Thyroid gland (tissue), 4 donors: Measurements from ENCODE around the gene KIAA2012. TPM values are rescaled to one million over a fixed set of nuclear protein-coding genes. Genes with fewer than 3 reads are reported as not detected.
A peak's percentile ranks its signal among the peaks of the same experiment; 100 is the strongest.

Source experiments
- DNase-seq, 2 donors: peaks; one replicate each; pipeline ENCODE4 v3.0.0-alpha.2; 2019
- H3K27ac ChIP-seq, 3 donors: fragments of 200-600 bp; sonication (generic); 1 replicate in 2 of 3; 2 replicates in 1 of 3; pipeline ENCODE4 v1.5.1; 2016 to 2019; ENCODE audit warnings: mild to moderate bottlenecking in 1 of 3, moderate library complexity in 1 of 3
- H3K27me3 ChIP-seq: fragments of 200-600 bp; sonication (generic); one replicate; pipeline ENCODE4 v1.5.1; 2019
- H3K36me3 ChIP-seq, 2 donors: fragments of 200-600 bp; sonication (generic); one replicate each; pipeline ENCODE4 v1.5.1; 2016 to 2019
- H3K4me1 ChIP-seq, 2 donors: fragments of 200-600 bp; sonication (generic); one replicate each; pipeline ENCODE4 v1.5.1; 2017 to 2019
- H3K4me3 ChIP-seq, 3 donors: fragments of 200-600 bp; sonication (generic); replicated peaks in 1 of 3; 1 replicate in 2 of 3; 2 replicates in 1 of 3; pipeline ENCODE4 v1.5.1; 2016; ENCODE audit warnings: mild to moderate bottlenecking in 1 of 3
- H3K9me3 ChIP-seq: fragments of 200-600 bp; sonication (generic); one replicate; pipeline ENCODE4 v1.5.1; 2017
- POLR2A ChIP-seq, 2 donors: fragments of 450-650 bp; IDR thresholded peaks; one replicate each; pipeline ENCODE4 v1.6.1; 2017; ENCODE audit warnings: antibody characterized with exemption in 2 of 2, mild to moderate bottlenecking in 2 of 2, moderate library complexity in 1 of 2
- WGBS, 2 donors: methylation state at CpG; one replicate each; pipeline ENCODE4 v1.1.5; 2017; 5-methylcytosine and 5-hydroxymethylcytosine counted together
- intact Hi-C: fragments of 100-400 bp; cut with DNase I; formaldehyde crosslinking; loops from one replicate; pipeline ENCODE4 v1.15.1; 2023
- total RNA-seq, 4 donors: library from RNA; depleted of rRNA; stranded (reverse); fragments of >200 nt; gene quantifications; one replicate each; pipeline ENCODE4 v1.2.3, GENCODE V29; 2016
- TF ChIP-seq, protein P1 (sequence below), 6 experiments: fragments of 200-600 bp in 3 of 6; fragments of 450-650 bp in 3 of 6; sonication (generic) in 3 of 6; IDR thresholded peaks; one replicate each; pipeline ENCODE4 v1.5.1; 2016 to 2019; ENCODE audit warnings: antibody characterized with exemption in 6 of 6, mild to moderate bottlenecking in 2 of 6, inconsistent platforms in 1 of 6, moderate library complexity in 1 of 6

KIAA2012 gene
- total RNA-seq, 4 donors from 2014 or later, result not detected

DNA sequence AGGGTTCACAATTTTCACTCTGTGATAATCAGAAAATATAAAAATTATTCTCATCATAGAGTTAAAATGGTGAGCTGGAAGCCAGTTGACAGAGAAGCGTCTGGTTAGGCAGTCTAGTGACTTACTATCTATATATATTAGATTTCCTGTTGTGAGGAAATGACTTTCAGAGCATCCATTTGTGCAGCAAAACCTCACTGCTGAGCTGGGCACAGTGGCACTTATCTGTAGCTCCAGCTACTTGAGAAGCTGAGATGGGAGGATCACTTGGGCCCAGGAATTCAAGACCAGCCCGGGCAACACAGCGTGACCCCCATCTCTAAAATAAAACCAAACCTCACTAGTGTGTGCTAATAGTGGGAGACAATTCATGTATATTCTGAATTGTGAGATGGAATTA is 7.2 kb upstream of the KIAA2012 start:
- Histone ChIP-seq H3K36me3 (no peaks in the 10 kb centered on the region), H3K27ac (no peak overlapping the region), H3K4me3 (no peak overlapping the region), H3K27me3 (no peaks in the 10 kb centered on the region), H3K4me1 (peaks cover 14 to 22% of the 10 kb centered on the region in 2 donors), H3K9me3 (no peaks in the 10 kb centered on the region)
- intact Hi-C loops, result no loop called here
- WGBS, 2 donors, result 69 to 74% methylated on average over 3 of the region's 3 CpGs
- TF ChIP-seq POLR2A (IDR thresholded peaks at IDR 0.05), result no peak
- TF ChIP-seq, protein P1, sequence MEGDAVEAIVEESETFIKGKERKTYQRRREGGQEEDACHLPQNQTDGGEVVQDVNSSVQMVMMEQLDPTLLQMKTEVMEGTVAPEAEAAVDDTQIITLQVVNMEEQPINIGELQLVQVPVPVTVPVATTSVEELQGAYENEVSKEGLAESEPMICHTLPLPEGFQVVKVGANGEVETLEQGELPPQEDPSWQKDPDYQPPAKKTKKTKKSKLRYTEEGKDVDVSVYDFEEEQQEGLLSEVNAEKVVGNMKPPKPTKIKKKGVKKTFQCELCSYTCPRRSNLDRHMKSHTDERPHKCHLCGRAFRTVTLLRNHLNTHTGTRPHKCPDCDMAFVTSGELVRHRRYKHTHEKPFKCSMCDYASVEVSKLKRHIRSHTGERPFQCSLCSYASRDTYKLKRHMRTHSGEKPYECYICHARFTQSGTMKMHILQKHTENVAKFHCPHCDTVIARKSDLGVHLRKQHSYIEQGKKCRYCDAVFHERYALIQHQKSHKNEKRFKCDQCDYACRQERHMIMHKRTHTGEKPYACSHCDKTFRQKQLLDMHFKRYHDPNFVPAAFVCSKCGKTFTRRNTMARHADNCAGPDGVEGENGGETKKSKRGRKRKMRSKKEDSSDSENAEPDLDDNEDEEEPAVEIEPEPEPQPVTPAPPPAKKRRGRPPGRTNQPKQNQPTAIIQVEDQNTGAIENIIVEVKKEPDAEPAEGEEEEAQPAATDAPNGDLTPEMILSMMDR (IDR thresholded peaks at IDR 0.05), result no peak
- no peak for DNase-seq

DNA sequence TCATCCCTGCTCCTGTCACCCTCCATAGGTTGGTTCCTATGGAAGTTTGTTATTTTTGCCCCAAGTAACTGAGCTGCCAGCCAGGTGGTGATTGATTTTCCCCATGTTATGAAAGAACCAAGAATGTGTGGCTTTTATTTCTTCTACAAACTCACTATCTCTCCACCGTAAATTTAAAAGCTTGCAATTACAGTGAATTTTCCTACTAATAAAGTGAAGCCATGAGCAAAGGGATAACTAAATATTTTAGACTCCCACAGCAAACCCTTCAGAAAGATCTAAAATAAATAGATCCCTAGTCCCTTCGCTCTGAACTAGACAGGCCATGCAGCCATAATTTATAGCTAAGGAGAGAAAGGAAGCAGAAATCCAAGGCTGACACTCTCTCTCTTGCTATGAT is 6.2 kb upstream of the KIAA2012 start:
- no peaks in the 10 kb centered on the region for H3K27me3 ChIP-seq
- no peak overlapping the region for H3K27ac ChIP-seq
- H3K9me3 ChIP-seq, result no peaks in the 10 kb centered on the region
- TF ChIP-seq, protein P1 (IDR thresholded peaks at IDR 0.05), result no peak
- no peak for TF ChIP-seq POLR2A (IDR thresholded peaks at IDR 0.05)
- no peak for DNase-seq
- H3K4me3 ChIP-seq, result no peak overlapping the region
- peaks cover 14 to 22% of the 10 kb centered on the region in 2 donors for H3K4me1 ChIP-seq
- WGBS, 2 donors, result 44% methylated on average over 2 of the region's 2 CpGs
- no peaks in the 10 kb centered on the region for H3K36me3 ChIP-seq
- intact Hi-C loops, result no loop called here

DNA sequence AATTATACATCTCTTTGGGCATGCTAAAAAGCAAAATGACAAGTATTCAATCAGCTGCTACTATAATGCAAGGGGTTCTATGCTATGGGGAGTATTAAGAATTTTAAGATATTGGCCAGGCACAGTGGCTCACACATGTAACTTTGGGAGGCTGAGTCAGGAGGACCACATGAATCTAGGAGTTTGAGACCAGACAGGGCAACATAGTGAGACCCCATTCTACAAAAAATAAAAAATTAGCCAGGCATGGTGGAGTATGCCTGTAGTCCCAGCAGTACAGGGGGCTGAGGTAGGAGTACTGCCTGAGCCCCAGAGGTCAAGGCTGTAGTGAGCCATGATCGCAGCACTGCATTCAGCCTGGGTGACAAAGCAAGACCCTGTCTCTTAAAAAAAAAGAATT is 5.5 kb upstream of the KIAA2012 start:
- 96 to 100% methylated on average over 1 of the region's 1 CpG for WGBS, 2 donors
- Histone ChIP-seq H3K4me3 (no peak overlapping the region), H3K27ac (no peak overlapping the region), H3K27me3 (no peaks in the 10 kb centered on the region), H3K9me3 (no peaks in the 10 kb centered on the region), H3K4me1 (peaks cover 14 to 22% of the 10 kb centered on the region in 2 donors), H3K36me3 (no peaks in the 10 kb centered on the region)
- no peak for DNase-seq
- intact Hi-C loops, result no loop called here
- TF ChIP-seq, protein P1 (IDR thresholded peaks at IDR 0.05), result no peak
- no peak for TF ChIP-seq POLR2A (IDR thresholded peaks at IDR 0.05)

GRCh38 chr2:202069170-202070067 is 3.6 kb upstream of the KIAA2012 start:
- 49 to 54% methylated on average over 11 of the region's 11 CpGs for WGBS, 2 donors
- H3K27me3 ChIP-seq, result no peaks in the 10 kb centered on the region
- no peaks in the 10 kb centered on the region for H3K36me3 ChIP-seq
- no peak overlapping the region for H3K4me3 ChIP-seq
- no peaks in the 10 kb centered on the region for H3K9me3 ChIP-seq
- peaks cover 6 to 15% of the 10 kb centered on the region in 2 donors for H3K4me1 ChIP-seq
- TF ChIP-seq POLR2A (IDR thresholded peaks at IDR 0.05), result no peak
- TF ChIP-seq, protein P1 (IDR thresholded peaks at IDR 0.05), result no peak
- peak; percentile 58 to 66 for DNase-seq
- intact Hi-C loops, result no loop called here
- no peak overlapping the region for H3K27ac ChIP-seq

DNA sequence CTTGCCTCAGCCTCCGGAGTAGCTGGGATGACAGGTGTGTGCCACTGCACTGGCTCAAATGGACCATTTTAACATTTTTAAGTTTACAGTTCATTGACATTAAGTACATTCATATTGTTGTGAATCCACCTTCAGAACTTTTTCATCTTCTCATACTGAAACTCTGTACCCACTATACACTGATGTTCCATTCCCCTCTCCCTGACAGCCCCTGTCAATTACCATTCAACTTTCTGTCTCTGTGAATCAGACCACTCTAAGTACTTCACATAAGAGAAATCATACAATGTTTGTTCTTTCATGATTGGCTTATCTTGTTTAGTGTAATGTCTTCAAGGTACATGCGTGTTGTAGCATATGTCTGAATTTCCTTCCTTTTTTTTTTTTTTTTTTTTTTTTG is 1.9 kb upstream of the KIAA2012 start:
- intact Hi-C loops, result no loop called here
- Histone ChIP-seq H3K36me3 (no peaks in the 10 kb centered on the region), H3K27ac (no peak overlapping the region), H3K27me3 (no peaks in the 10 kb centered on the region), H3K9me3 (no peaks in the 10 kb centered on the region), H3K4me1 (peaks cover 0 to 10% of the 10 kb centered on the region in 2 donors), H3K4me3 (no peak overlapping the region)
- no peak for DNase-seq
- TF ChIP-seq POLR2A (IDR thresholded peaks at IDR 0.05), result no peak
- TF ChIP-seq, protein P1 (IDR thresholded peaks at IDR 0.05), result no peak
- 97 to 98% methylated on average over 2 of the region's 2 CpGs for WGBS, 2 donors
